H9 (cell line): Measurements from ENCODE around the gene NPAS2. TPM values are rescaled to one million over a fixed set of nuclear protein-coding genes. Genes with fewer than 3 reads are reported as not detected.

Source experiments
- DNase-seq: peaks from one replicate; pipeline ENCODE4 v3.0.0-alpha.2; 2017
- H2AFZ ChIP-seq: one replicate; pipeline ENCODE4 v1.6.1; 2013; ENCODE audit warnings: mild to moderate bottlenecking, low read length, control low read depth, moderate library complexity
- H2AK5ac ChIP-seq: 2 replicates; pipeline ENCODE4 v1.6.1; 2013; ENCODE audit warnings: low read length, control low read depth, mixed read lengths; ENCODE audit not compliant: insufficient read length
- H2BK120ac ChIP-seq: one replicate; pipeline ENCODE4 v1.6.1; 2013; ENCODE audit warnings: low read depth, mild to moderate bottlenecking, low read length, control low read depth, inconsistent platforms; ENCODE audit not compliant: poor library complexity, severe bottlenecking
- H2BK12ac ChIP-seq: 2 replicates; pipeline ENCODE4 v1.6.1; 2013; ENCODE audit warnings: low read length, control low read depth, mixed read lengths, low read depth; ENCODE audit not compliant: insufficient read length
- H2BK15ac ChIP-seq: 2 replicates; pipeline ENCODE4 v1.6.1; 2013; ENCODE audit warnings: low read depth, low read length, control low read depth
- H2BK20ac ChIP-seq: one replicate; pipeline ENCODE4 v1.6.1; 2013; ENCODE audit warnings: low read depth, mild to moderate bottlenecking, low read length, control low read depth, inconsistent platforms; ENCODE audit not compliant: poor library complexity, severe bottlenecking
- H2BK5ac ChIP-seq: 2 replicates; pipeline ENCODE4 v1.6.1; 2013; ENCODE audit warnings: low read length, control low read depth, mixed read lengths; ENCODE audit not compliant: insufficient read length
- H3K14ac ChIP-seq: 2 replicates; pipeline ENCODE4 v1.6.1; 2013; ENCODE audit warnings: low read length, control low read depth; ENCODE audit not compliant: insufficient read depth
- H3K18ac ChIP-seq: 2 replicates; pipeline ENCODE4 v1.6.1; 2013; ENCODE audit warnings: low read depth, mild to moderate bottlenecking, mixed read lengths, low read length, control low read depth; ENCODE audit not compliant: insufficient read length
- H3K23ac ChIP-seq: 2 replicates; pipeline ENCODE4 v1.6.1; 2013; ENCODE audit warnings: low read length, control low read depth, mixed read lengths, low read depth; ENCODE audit not compliant: insufficient read length
- H3K23me2 ChIP-seq: 2 replicates; pipeline ENCODE4 v1.6.1; 2013; ENCODE audit warnings: low read depth, mild to moderate bottlenecking, mixed read lengths, low read length, control low read depth; ENCODE audit not compliant: insufficient read length, poor library complexity, severe bottlenecking
- H3K27ac ChIP-seq: 2 replicates; pipeline ENCODE4 v1.5.1; 2013; ENCODE audit warnings: low read length, control low read depth, mixed read lengths, low read depth; ENCODE audit not compliant: insufficient read length
- H3K27me3 ChIP-seq: 2 replicates; pipeline ENCODE4 v1.6.1; 2013; ENCODE audit warnings: low read length, control low read depth, inconsistent platforms; ENCODE audit not compliant: insufficient read depth
- H3K4ac ChIP-seq: 2 replicates; pipeline ENCODE4 v1.6.1; 2013; ENCODE audit warnings: low read depth, mild to moderate bottlenecking, control low read depth, inconsistent platforms, low read length, moderate library complexity
- H3K4me1 ChIP-seq: 2 replicates; pipeline ENCODE4 v1.6.1; 2013; ENCODE audit warnings: low read length, control low read depth, inconsistent platforms; ENCODE audit not compliant: insufficient read depth
- H3K4me2 ChIP-seq: 2 replicates; pipeline ENCODE4 v1.6.1; 2013; ENCODE audit warnings: low read length, control low read depth, mixed read lengths; ENCODE audit not compliant: insufficient read length, insufficient read depth
- H3K56ac ChIP-seq: 2 replicates; pipeline ENCODE4 v1.6.1; 2013; ENCODE audit warnings: low read depth, mild to moderate bottlenecking, mixed read lengths, low read length, control low read depth; ENCODE audit not compliant: insufficient read length
- H3K79me1 ChIP-seq: 2 replicates; pipeline ENCODE4 v1.6.1; 2013; ENCODE audit warnings: low read depth, mild to moderate bottlenecking, moderate library complexity, low read length, control low read depth, inconsistent platforms; ENCODE audit not compliant: insufficient read depth, poor library complexity, severe bottlenecking
- H3K79me2 ChIP-seq: 2 replicates; pipeline ENCODE4 v1.6.1; 2013; ENCODE audit warnings: low read length, control low read depth, inconsistent platforms; ENCODE audit not compliant: insufficient read depth
- H3K9ac ChIP-seq: 2 replicates; pipeline ENCODE4 v1.6.1; 2013; ENCODE audit warnings: low read length, control low read depth, mixed read lengths; ENCODE audit not compliant: insufficient read length; ENCODE audit errors: extremely low read depth
- H3K9me3 ChIP-seq: one replicate; pipeline ENCODE4 v1.6.1; 2013; ENCODE audit warnings: low read depth, low read length, inconsistent platforms; ENCODE audit not compliant: control insufficient read depth
- H3T11ph ChIP-seq: one replicate; pipeline ENCODE4 v1.6.1; 2013; ENCODE audit warnings: mild to moderate bottlenecking, low read length, control low read depth, inconsistent platforms
- H4K20me1 ChIP-seq: one replicate; pipeline ENCODE4 v1.6.1; 2013; ENCODE audit not compliant: control insufficient read depth, insufficient read length, insufficient read depth
- H4K5ac ChIP-seq: 2 replicates; pipeline ENCODE4 v1.6.1; 2013; ENCODE audit warnings: low read depth, mild to moderate bottlenecking, mixed read lengths, low read length, control low read depth; ENCODE audit not compliant: insufficient read length
- H4K8ac ChIP-seq: replicated peaks from 2 replicates; pipeline ENCODE4 v1.6.1; 2013; ENCODE audit warnings: low read length, control low read depth, mixed read lengths, low read depth; ENCODE audit not compliant: insufficient read length
- H4K91ac ChIP-seq: 2 replicates; pipeline ENCODE4 v1.6.1; 2013; ENCODE audit warnings: low read depth, mild to moderate bottlenecking, moderate library complexity, mixed read lengths, low read length, control low read depth; ENCODE audit not compliant: insufficient read length
- H3K27ac Mint-ChIP-seq, 3 experiments: 2 replicates in 2 of 3; 3 replicates in 1 of 3; pipeline ENCODE4 v1.8.0; 2020 to 2021; ENCODE audit warnings: mixed read lengths in 3 of 3, mild to moderate bottlenecking in 1 of 3, moderate library complexity in 1 of 3
- H3K27me3 Mint-ChIP-seq: 2 replicates; pipeline ENCODE4 v1.8.0; 2021; ENCODE audit warnings: low read depth, mild to moderate bottlenecking, moderate library complexity, mixed read lengths
- H3K36me3 Mint-ChIP-seq, 3 experiments: 2 replicates in 2 of 3; 3 replicates in 1 of 3; pipeline ENCODE4 v1.8.0; 2020 to 2021; ENCODE audit warnings: low read depth in 3 of 3, mixed read lengths in 3 of 3; ENCODE audit not compliant: insufficient read depth in 1 of 3
- H3K4me1 Mint-ChIP-seq, 2 experiments: 2 replicates each; pipeline ENCODE4 v1.8.0; 2020; ENCODE audit warnings: mixed read lengths in 2 of 2
- H3K4me3 Mint-ChIP-seq, 2 experiments: 2 replicates in 1 of 2; 3 replicates in 1 of 2; pipeline ENCODE4 v1.8.0; 2020 to 2021; ENCODE audit warnings: mild to moderate bottlenecking in 2 of 2, mixed read lengths in 2 of 2, moderate library complexity in 1 of 2
- H3K9me3 Mint-ChIP-seq, 2 experiments: 2 replicates in 1 of 2; 3 replicates in 1 of 2; pipeline ENCODE4 v1.8.0; 2020; ENCODE audit warnings: mild to moderate bottlenecking in 2 of 2, mixed read lengths in 2 of 2, moderate library complexity in 1 of 2
- CTCF ChIP-seq: fragments of 200-600 bp; sonication (generic); conservative IDR thresholded peaks from 3 replicates; pipeline ENCODE4 v1.8.0; 2021; ENCODE audit warnings: antibody characterized with exemption, mild to moderate bottlenecking
- WGBS: extraction: QIAGEN DNeasy Blood & Tissue Kit; methylation state at CpG from one replicate; pipeline ENCODE4 v1.1.7; 2013; ENCODE audit warnings: missing lambda C conversion rate, low lambda C conversion rate, mixed read lengths; ENCODE audit not compliant: insufficient read length; ENCODE audit errors: extremely low coverage; 5-methylcytosine and 5-hydroxymethylcytosine counted together
- total RNA-seq: library from RNA; stranded (reverse); gene quantifications from 2 replicates; pipeline ENCODE4 v1.2.1, GENCODE V29; 2021

NPAS2 gene
- total RNA-seq, 1 experiment from 2014 or later, result 1.3 TPM

GRCh38 chr2:100845141-100845991 lies 25.4 kb downstream of the NPAS2 start:
- peak overlapping the region in 1 of 3 experiments; percentile 68; a peak in 1 of 7 replicates for H3K27ac Mint-ChIP-seq
- Histone ChIP-seq H3K56ac (no peak overlapping the region), H3K27ac (no peak overlapping the region), H3K4me1 (no peaks in the 10 kb centered on the region), H3K4ac (no peak overlapping the region), H2BK5ac (no peak overlapping the region), H3K79me1 (no peaks in the 10 kb centered on the region), H3K14ac (no peak overlapping the region), H3K27me3 (no peaks in the 10 kb centered on the region), H4K8ac (no peak overlapping the region), H3K9me3 (no peaks in the 10 kb centered on the region), H3T11ph (no peak overlapping the region), H4K20me1 (no peaks in the 10 kb centered on the region), H2AK5ac (no peak overlapping the region), H4K91ac (no peak overlapping the region), H3K4me2 (no peak overlapping the region), H2BK15ac (no peak overlapping the region), H3K23ac (no peak overlapping the region), H3K18ac (no peak overlapping the region), H2BK20ac (no peak overlapping the region), H2AFZ (no peak overlapping the region), H3K23me2 (no peaks in the 10 kb centered on the region), H3K79me2 (no peaks in the 10 kb centered on the region), H4K5ac (no peak overlapping the region), H3K9ac (no peak overlapping the region), H2BK120ac (no peak overlapping the region), H2BK12ac (no peak overlapping the region)
- no peak for DNase-seq
- no peak for TF ChIP-seq CTCF
- no CpG with 5 or more reads among the region's 5 CpGs for WGBS
- H3K4me3 Mint-ChIP-seq, result no peak overlapping the region
- no peaks in the 10 kb centered on the region for H3K36me3 Mint-ChIP-seq
- H3K9me3 Mint-ChIP-seq, result no peaks in the 10 kb centered on the region; a peak in 1 of 5 replicates
- peaks cover 2% of the 10 kb centered on the region for H3K27me3 Mint-ChIP-seq
- peaks cover 0 to 3% of the 10 kb centered on the region in 2 experiments; a peak in 1 of 4 replicates for H3K4me1 Mint-ChIP-seq
